Thoracic aorta (tissue), 2 donors: ENCODE results near the gene FTSJ3. TPM values are rescaled to one million over a fixed set of nuclear protein-coding genes. Genes with fewer than 3 reads are reported as not detected.
A peak's percentile ranks its signal among the peaks of the same experiment; 100 is the strongest.

Experiments used
- ATAC-seq: fragments of 150-250 bp; one replicate; pipeline ENCODE4 v1.8.0; 2017; ENCODE audit warnings: low read depth; ENCODE audit not compliant: insufficient number of reproducible peaks, low FRiP score
- DNase-seq: peaks from one replicate; pipeline ENCODE4 v3.0.0-alpha.2; 2020; ENCODE audit warnings: low spot score
- H3K27ac ChIP-seq, 2 donors: fragments of 200-600 bp; sonication (generic); 1 replicate in 1 of 2; 2 replicates in 1 of 2; pipeline ENCODE4 v1.5.1; 2016; ENCODE audit warnings: mild to moderate bottlenecking in 2 of 2, moderate library complexity in 2 of 2
- H3K27me3 ChIP-seq: fragments of 200-600 bp; sonication (generic); replicated peaks from 2 replicates; pipeline ENCODE4 v1.6.0; 2016; ENCODE audit warnings: mild to moderate bottlenecking; ENCODE audit not compliant: insufficient read depth
- H3K36me3 ChIP-seq: fragments of 200-600 bp; sonication (generic); one replicate; pipeline ENCODE4 v1.5.1; 2016
- H3K4me1 ChIP-seq, 2 donors: fragments of 200-600 bp; sonication (generic); 1 replicate in 1 of 2; 2 replicates in 1 of 2; pipeline versions ENCODE4 v1.5.1 to v1.6.0; 2016; ENCODE audit warnings: low read depth in 2 of 2, mild to moderate bottlenecking in 1 of 2; ENCODE audit not compliant: control insufficient read depth in 1 of 2
- H3K4me3 ChIP-seq: fragments of 200-600 bp; sonication (generic); 2 replicates; pipeline ENCODE4 v1.5.1; 2016; ENCODE audit warnings: mild to moderate bottlenecking
- H3K9me3 ChIP-seq: fragments of 200-600 bp; sonication (generic); 2 replicates; pipeline ENCODE4 v1.5.1; 2016
- total RNA-seq, 2 donors: library from RNA; depleted of rRNA; stranded (reverse); fragments of >200 nt; gene quantifications; one replicate each; pipeline versions ENCODE4 v1.1.0 to v1.2.3, GENCODE V29; 2016
- TF ChIP-seq, protein P1 (sequence below): fragments of 200-600 bp; sonication (generic); IDR thresholded peaks from one replicate; pipeline ENCODE4 v1.5.1; 2019; ENCODE audit warnings: antibody characterized with exemption

FTSJ3 gene
- total RNA-seq, 2 donors from 2014 or later = 38.2 to 52.9 TPM

GRCh38 chr17:63826468-63827001, 928 bp downstream of the FTSJ3 start:
- no peak for DNase-seq
- Histone ChIP-seq H3K9me3 (no peaks in the 10 kb centered on the region), H3K4me3 (peak overlapping the region; percentile 88), H3K27ac (peak overlapping the region; percentile 76 to 87), H3K36me3 (peaks cover 64% of the 10 kb centered on the region), H3K27me3 (no peaks in the 10 kb centered on the region), H3K4me1 (peaks cover 12 to 31% of the 10 kb centered on the region in 2 donors)
- TF ChIP-seq, protein P1, sequence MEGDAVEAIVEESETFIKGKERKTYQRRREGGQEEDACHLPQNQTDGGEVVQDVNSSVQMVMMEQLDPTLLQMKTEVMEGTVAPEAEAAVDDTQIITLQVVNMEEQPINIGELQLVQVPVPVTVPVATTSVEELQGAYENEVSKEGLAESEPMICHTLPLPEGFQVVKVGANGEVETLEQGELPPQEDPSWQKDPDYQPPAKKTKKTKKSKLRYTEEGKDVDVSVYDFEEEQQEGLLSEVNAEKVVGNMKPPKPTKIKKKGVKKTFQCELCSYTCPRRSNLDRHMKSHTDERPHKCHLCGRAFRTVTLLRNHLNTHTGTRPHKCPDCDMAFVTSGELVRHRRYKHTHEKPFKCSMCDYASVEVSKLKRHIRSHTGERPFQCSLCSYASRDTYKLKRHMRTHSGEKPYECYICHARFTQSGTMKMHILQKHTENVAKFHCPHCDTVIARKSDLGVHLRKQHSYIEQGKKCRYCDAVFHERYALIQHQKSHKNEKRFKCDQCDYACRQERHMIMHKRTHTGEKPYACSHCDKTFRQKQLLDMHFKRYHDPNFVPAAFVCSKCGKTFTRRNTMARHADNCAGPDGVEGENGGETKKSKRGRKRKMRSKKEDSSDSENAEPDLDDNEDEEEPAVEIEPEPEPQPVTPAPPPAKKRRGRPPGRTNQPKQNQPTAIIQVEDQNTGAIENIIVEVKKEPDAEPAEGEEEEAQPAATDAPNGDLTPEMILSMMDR = no peak
- no peak for ATAC-seq

- ATAC-seq = no peak
Measured at GRCh38 chr17:63824362-63824761, 3.1 kb downstream of the FTSJ3 start.

DNA sequence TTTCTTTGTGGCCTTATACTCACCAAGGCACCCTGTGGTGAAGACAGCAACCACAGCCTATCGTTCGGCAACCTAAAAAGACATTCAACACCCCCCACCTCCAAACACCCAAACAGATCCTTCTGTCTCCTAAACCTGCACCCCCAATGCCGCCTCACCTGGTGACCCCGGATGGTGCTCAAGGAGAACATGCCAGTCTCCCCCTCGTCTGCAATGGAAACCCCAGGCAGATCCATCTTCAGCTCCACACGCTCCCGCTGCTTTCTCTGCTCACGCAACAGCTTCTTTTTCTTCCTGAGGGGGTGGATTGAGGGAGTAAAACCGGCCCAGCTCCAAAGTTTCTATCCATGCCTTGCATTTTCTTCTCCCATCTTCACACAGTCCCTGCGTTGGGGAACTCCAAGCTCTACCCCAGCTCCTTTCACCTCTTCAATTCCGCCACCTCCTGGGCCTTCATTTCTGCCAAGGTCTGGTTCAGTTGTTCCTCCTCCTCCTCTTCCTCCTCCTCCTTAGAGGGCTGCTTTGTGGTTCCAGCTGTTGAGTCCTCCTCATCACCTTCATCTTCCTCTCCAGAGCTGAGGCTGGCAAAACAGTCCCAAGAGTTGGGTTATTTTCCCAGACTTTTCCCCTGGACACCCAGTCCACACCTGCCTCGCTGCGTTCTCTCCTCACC, 3.7 kb downstream of the FTSJ3 start:
- Histone ChIP-seq H3K4me1 (peaks cover 12 to 19% of the 10 kb centered on the region in 2 donors), H3K36me3 (peaks cover 65% of the 10 kb centered on the region), H3K27me3 (no peaks in the 10 kb centered on the region), H3K27ac (no peak overlapping the region), H3K4me3 (no peak overlapping the region), H3K9me3 (no peaks in the 10 kb centered on the region)
- TF ChIP-seq, protein P1 = no peak
- ATAC-seq (no peak), DNase-seq (no peak)

More at GRCh38 chr17:63824362-63824761, 3.1 kb downstream of the FTSJ3 start:
- no peaks in the 10 kb centered on the region for H3K9me3 ChIP-seq
- H3K4me1 ChIP-seq = peaks cover 12 to 25% of the 10 kb centered on the region in 2 donors
- H3K27me3 ChIP-seq = no peaks in the 10 kb centered on the region
- no peak overlapping the region for H3K4me3 ChIP-seq
- no peak for DNase-seq
- H3K27ac ChIP-seq = no peak overlapping the region
- peaks cover 63% of the 10 kb centered on the region for H3K36me3 ChIP-seq
- TF ChIP-seq, protein P1 = no peak

DNA sequence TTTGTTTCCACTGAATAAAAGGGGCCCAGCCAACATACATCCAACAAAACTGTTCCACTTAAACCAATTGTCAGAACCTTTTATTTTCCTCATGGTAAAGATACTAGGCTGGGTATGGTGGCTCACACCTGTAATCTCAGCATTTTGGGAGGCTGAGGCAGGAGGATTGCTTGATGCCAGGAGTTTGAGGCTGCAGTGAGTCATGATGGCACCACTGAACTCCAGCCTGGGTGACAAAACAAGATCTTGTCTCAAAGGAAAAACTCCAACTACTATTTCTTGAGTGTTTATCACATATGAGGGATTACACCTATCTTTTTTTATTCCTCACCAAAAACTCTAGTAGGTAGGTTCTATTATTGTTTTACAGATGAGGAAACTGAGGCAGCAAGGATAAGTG, 4.9 kb downstream of the FTSJ3 start:
- TF ChIP-seq, protein P1 = no peak
- no peak for DNase-seq
- Histone ChIP-seq H3K36me3 (peaks cover 76% of the 10 kb centered on the region), H3K4me3 (no peak overlapping the region), H3K4me1 (peaks cover 8 to 10% of the 10 kb centered on the region in 2 donors), H3K27me3 (no peaks in the 10 kb centered on the region), H3K27ac (no peak overlapping the region), H3K9me3 (no peaks in the 10 kb centered on the region)
- no peak for ATAC-seq

DNA sequence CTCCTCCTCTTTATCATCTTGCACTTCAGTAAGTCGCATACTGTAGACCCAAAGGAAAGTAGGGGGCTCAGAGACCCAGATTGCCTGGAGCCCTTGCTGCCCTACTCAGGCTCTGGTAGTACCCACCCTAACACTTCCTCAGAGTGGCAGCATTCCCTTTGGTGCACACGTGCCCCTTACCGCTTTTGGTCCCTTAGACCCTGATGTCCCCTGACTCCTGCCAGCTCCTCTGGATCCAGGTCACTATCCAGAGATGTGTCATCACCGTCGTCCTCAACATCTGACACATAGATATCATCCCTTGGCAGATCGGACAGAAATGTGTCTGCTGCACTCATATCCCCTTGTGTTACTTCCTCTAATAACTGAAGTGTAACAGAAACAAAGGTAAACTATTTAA, 5.7 kb downstream of the FTSJ3 start:
- Histone ChIP-seq H3K9me3 (no peaks in the 10 kb centered on the region), H3K27me3 (no peaks in the 10 kb centered on the region), H3K27ac (no peak overlapping the region), H3K36me3 (peaks cover 83% of the 10 kb centered on the region), H3K4me1 (peaks cover 8 to 10% of the 10 kb centered on the region in 2 donors), H3K4me3 (no peak overlapping the region)
- TF ChIP-seq, protein P1 = no peak
- no peak for ATAC-seq
- no peak for DNase-seq
